Measurements from ENCODE around the gene NUDT21. TPM values are rescaled to one million over a fixed set of nuclear protein-coding genes. Genes with fewer than 3 reads are reported as not detected.
"Not testable (repeated sequence)": the region's sequence is repeated elsewhere in the genome, so short reads cannot be mapped to it uniquely, and the experiment has no call there.

NUDT21 gene
- total RNA-seq: 100 to 1,000 TPM; 234 to 247 (median 245) TPM

DNA sequence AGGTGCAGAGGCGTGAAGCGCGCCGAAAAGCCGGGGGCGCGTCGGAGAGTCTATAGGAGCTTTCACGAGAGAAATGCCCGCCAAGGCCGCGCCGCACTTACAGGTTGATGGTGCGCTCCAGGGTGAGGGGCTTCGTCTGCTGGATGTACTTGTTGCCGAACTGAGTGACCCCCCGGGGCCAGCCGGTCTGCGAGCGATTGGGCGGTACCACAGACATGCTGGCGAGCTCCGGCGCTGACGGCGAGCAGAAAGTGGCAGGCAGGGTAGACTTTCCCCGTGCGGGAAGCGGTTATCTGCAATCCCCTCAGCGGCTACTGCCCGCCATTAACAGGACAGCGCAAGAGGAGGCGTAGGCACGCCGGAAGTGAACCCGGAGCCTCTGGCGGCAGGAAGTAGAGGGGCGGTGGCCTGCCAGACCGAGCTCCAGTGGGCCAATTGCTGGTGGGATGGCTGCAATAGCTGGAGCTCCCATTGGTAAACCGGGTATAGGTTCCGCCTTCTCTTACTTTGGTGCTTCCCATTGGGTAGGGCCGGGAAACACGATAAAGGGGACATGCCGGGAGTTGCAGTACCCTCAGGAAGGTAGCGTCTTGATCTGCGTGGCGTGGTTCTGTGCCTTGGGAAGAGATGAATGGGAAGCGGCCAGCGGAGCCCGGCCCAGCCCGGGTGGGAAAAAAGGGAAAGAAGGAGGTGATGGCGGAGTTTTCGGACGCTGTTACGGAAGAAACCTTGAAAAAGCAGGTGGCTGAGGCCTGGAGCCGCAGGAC is at the start of gene NUDT21, which contains the start of gene OGFOD1:
Gene NUDT21, minus strand, starts transcription at position 347 of the 767 bp plus-strand sequence. Its CDS starts 130 bp downstream, at position 217.
Gene OGFOD1, plus strand, starts transcription at position 569 of the 767 bp plus-strand sequence. Its CDS starts 59 bp downstream, at position 628.
- Mint-ChIP-seq H3K4me1 (ENCODE audit: low read depth) (peaks cover 50% of the 10 kb centered on the region), H3K9me3 (no peaks in the 10 kb centered on the region), H3K36me3 (ENCODE audit: insufficient read depth) (peaks cover 29% of the 10 kb centered on the region), H3K4me3 (peak within 1 kb of the TSS; percentile 98), H3K27me3 (ENCODE audit: low read depth) (no peaks in the 10 kb centered on the region)
- DNase-seq (peak; percentile 84), ATAC-seq (peak; percentile 97 to 98)

DNA sequence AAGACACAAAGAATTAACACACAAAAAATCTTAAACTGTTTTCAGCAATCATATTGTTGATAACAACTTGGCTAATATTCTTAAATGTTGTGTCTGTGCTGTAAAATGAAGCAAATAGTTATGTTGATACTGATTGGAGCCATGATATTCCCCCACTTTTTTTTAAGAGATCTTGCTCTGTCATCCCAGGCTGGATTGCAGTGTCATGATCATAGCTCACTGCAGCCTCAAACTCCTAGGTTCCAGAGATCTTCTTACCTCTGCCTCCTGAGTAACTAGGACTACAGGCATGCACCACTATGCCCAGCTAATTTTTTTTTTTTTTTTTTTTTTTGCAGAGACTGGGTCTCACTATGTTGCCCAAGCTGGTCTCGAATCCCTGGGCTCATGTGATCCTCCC is 42.7 kb upstream of the NUDT21 start:
- Mint-ChIP-seq H3K4me1 (ENCODE audit: low read depth) (no peaks in the 10 kb centered on the region), H3K4me3 (no peak overlapping the region), H3K9me3 (no peaks in the 10 kb centered on the region), H3K36me3 (ENCODE audit: insufficient read depth) (peaks cover 43% of the 10 kb centered on the region), H3K27me3 (ENCODE audit: low read depth) (no peaks in the 10 kb centered on the region)
- DNase-seq: no peak
- ATAC-seq: no peak

DNA sequence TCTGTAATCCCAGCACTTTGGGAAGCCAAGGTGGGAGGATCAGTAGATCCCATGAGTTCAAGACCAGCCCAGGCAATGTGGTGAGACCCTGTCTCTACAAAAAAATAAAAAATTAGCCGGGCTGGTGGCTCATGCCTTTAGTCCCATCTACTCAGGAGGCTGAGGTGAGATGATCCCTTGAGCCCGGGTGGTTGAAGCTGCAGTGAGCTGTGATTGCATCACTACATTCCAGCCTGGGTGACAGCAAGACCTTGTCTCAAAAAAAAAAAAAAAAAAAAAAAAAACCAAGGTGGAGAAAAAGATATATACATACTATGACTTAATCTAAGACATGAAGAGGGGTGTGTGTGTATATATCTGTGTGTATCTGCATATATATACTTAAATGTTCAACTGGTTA is 42.0 kb upstream of the NUDT21 start:
- Mint-ChIP-seq H3K9me3 (no peaks in the 10 kb centered on the region), H3K36me3 (ENCODE audit: insufficient read depth) (peaks cover 36% of the 10 kb centered on the region), H3K4me1 (ENCODE audit: low read depth) (no peaks in the 10 kb centered on the region), H3K27me3 (ENCODE audit: low read depth) (no peaks in the 10 kb centered on the region), H3K4me3 (no peak overlapping the region)
- DNase-seq (no peak), ATAC-seq (no peak)

DNA sequence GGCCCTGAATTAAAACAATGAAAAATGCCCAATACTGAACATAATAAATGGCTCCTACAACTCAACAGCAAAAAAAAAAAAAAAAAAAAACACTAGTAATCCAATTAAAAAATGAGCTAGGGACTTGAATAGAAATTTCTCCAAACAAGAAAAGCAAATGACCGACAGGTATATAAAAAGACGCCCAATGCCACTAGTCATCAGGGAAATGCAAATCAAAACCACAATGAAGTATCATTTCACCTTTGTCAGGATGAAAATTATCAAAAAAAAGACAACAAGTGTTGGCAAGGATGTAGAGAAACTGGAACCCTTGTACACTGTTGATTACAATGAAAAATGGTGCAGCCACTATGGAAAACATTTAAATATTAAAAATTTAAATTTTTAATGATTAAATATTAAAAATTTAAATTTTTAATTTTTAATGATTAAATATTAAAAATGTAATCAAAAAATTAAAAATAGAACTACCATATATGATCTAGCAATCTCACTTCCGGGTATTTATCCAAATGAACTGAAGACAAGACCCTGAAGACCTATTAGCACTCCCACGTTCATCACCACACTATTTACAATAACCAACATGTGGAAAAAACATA is 40.6 kb upstream of the NUDT21 start:
- Mint-ChIP-seq H3K9me3 (no peaks in the 10 kb centered on the region), H3K4me3 (no peak overlapping the region), H3K27me3 (ENCODE audit: low read depth) (no peaks in the 10 kb centered on the region), H3K36me3 (ENCODE audit: insufficient read depth) (peaks cover 27% of the 10 kb centered on the region), H3K4me1 (ENCODE audit: low read depth) (no peaks in the 10 kb centered on the region)
- no peak for ATAC-seq
- DNase-seq: no peak

DNA sequence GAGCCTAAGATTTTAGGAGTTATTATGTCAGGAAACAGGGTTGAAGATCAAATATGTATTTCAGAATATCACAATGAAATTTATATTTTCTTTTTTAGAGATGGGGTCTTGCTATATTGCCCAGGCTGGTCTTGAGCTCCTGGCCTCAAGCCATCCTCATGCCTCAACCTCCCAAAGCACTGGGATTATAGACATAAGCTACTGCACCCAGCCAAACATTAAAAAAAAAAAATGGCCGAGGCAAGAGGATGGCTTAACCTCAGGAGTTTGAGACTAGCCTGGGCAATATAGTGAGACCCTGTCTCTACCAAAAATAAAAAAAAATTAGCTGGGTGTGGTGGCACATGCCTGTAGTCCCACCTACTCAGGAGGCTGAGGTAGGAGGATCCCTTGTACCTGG is 37.7 kb upstream of the NUDT21 start:
- not testable (repeated sequence) for H3K4me1 Mint-ChIP-seq (ENCODE audit: low read depth); H3K27me3 Mint-ChIP-seq (ENCODE audit: low read depth); H3K9me3 Mint-ChIP-seq; H3K4me3 Mint-ChIP-seq; ATAC-seq; DNase-seq
- peaks cover 26% of the 10 kb centered on the region for H3K36me3 Mint-ChIP-seq (ENCODE audit: insufficient read depth)

DNA sequence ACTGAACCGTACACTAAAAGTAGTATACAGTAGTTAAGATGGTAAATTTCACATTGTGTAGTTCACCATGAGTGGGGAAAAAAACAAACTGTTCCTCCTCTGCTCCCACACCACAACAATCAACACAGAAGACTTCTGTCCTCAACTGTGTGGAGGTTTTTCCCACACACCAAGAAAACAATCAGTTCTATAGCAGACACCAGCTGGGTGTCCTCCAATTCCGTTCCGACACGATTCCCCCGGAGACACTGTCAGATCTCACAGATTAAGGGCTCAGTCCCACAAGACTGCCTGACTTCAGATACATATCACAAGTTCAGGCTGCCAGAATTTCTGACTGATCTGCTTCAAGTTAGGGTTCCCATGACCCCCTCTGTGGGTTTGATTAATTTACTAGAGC is 36.9 kb upstream of the NUDT21 start:
- no peak for DNase-seq
- Mint-ChIP-seq H3K4me1 (ENCODE audit: low read depth) (no peaks in the 10 kb centered on the region), H3K27me3 (ENCODE audit: low read depth) (no peaks in the 10 kb centered on the region), H3K9me3 (no peaks in the 10 kb centered on the region), H3K4me3 (no peak overlapping the region), H3K36me3 (ENCODE audit: insufficient read depth) (peaks cover 26% of the 10 kb centered on the region)
- no peak for ATAC-seq

DNA sequence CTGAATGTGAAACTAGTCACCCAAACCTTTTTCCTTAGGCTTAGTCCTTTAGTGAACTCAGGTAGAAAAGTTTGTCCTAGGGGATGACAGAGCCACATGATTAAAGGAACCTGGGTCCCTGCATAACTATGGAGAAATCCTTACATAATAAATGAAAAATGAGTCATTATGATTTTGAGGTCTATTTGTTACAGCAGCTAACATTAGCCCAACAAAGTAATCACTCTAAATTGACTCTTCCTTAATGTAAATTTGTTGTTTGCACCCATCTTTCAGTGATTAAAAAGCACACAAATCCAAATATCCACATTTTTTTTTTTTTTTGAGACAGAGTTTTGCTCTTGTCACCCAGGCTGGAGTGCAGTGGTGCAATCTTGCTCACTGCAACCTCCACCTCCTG is 32.3 kb upstream of the NUDT21 start:
- ATAC-seq: no peak
- no peak overlapping the region for H3K4me3 Mint-ChIP-seq
- no peaks in the 10 kb centered on the region for H3K27me3 Mint-ChIP-seq (ENCODE audit: low read depth)
- H3K4me1 Mint-ChIP-seq (ENCODE audit: low read depth): no peaks in the 10 kb centered on the region
- H3K36me3 Mint-ChIP-seq (ENCODE audit: insufficient read depth): peaks cover 24% of the 10 kb centered on the region
- no peak for DNase-seq
- no peaks in the 10 kb centered on the region for H3K9me3 Mint-ChIP-seq

DNA sequence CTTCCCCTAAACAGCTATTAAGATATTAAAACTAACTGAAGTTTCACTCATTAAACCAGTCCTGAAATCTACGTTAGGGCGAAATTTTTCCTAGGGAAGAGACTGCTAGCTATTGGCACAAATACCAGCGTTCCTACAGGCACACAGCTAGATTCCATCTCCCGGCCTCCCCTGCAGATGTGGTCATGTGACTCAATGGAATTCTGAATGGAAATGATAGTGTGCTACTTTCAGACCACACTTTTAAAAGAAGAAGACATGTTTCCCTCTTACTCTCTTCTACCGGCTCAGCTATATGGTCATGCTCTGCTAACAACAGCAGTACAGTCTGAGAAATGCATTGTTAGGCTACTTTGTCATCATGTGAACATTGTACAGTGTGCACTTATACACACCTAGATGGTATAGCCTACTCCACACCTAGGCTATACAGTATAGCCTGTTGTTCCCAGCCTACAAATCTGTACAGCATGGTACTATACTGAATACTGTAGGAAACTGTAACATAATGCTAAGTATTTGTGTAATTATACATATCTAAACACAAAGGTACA is 31.6 kb upstream of the NUDT21 start:
- H3K4me1 Mint-ChIP-seq (ENCODE audit: low read depth): peaks cover under 1% of the 10 kb centered on the region
- no peak for ATAC-seq
- no peak overlapping the region for H3K4me3 Mint-ChIP-seq
- peaks cover 24% of the 10 kb centered on the region for H3K36me3 Mint-ChIP-seq (ENCODE audit: insufficient read depth)
- no peaks in the 10 kb centered on the region for H3K27me3 Mint-ChIP-seq (ENCODE audit: low read depth)
- no peaks in the 10 kb centered on the region for H3K9me3 Mint-ChIP-seq
- no peak for DNase-seq

DNA sequence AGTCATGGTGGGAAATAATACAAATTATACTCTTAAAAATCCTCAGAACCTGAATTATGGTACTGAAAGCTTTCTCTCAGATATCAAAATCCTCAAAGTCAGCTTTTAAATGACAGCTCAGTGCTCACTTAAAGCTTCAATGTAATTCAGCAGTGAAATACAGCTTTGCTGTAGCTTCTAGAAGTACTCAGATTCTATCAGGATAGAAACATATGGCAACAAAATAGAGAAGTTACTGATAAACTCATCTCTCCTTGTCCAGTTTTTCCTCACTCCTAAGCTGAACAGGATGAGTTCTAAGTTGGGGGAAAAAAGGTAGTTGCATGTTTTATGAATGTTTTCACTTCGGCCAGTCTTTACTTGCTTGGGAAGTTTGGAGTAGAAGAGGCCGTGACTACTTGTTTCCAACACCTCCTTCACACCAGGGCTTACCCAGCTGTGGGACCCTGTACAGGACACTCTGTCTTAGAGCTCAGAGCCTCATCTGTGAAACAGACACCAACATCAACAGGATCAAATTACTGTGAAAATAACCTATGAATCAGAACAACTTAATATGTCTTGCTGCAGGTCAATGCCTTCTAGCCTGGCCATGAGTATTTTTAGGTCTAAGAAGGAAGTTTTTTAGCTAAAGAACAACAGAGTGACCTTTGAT is 30.5 kb upstream of the NUDT21 start:
- no peak overlapping the region for H3K4me3 Mint-ChIP-seq
- peaks cover 32% of the 10 kb centered on the region for H3K36me3 Mint-ChIP-seq (ENCODE audit: insufficient read depth)
- peaks cover 8% of the 10 kb centered on the region for H3K4me1 Mint-ChIP-seq (ENCODE audit: low read depth)
- ATAC-seq (no peak), DNase-seq (no peak)
- H3K9me3 Mint-ChIP-seq: no peaks in the 10 kb centered on the region
- H3K27me3 Mint-ChIP-seq (ENCODE audit: low read depth): no peaks in the 10 kb centered on the region

DNA sequence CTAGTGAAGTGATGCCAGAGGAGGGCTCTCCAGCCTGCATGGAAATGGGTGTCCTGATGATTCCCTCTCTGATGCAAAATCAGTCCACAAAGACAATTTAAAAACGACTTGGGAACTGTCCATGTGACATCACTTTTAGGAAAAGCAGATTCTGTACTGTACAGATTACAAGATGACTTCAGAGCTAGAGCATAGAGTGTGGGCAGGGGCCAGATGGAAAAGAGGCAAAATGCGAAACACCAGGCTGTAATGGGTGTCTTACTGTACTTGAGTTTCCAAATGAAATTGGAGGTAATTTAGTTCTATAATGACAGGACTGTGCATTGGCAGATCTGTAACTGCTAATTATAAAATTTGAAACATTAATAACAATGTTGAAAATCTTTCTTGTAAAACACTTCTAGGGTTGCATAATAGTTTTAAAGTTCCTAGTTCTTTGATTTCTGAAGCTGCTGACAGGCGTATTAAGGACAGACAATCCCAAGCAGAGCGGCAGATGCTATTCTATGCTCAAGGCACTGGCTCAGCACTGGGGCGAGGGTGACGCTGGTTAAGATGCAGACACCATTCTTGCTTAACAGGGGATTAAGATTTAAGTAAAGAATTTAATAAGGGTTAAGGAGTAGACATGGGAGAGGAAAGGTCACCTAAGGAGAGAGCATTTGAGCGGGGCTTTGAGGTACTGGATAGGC is 29.8 kb upstream of the NUDT21 start:
- Mint-ChIP-seq H3K4me1 (ENCODE audit: low read depth) (peaks cover 9% of the 10 kb centered on the region), H3K27me3 (ENCODE audit: low read depth) (no peaks in the 10 kb centered on the region), H3K36me3 (ENCODE audit: insufficient read depth) (peaks cover 31% of the 10 kb centered on the region), H3K9me3 (no peaks in the 10 kb centered on the region), H3K4me3 (no peak overlapping the region)
- no peak for ATAC-seq
- no peak for DNase-seq

DNA sequence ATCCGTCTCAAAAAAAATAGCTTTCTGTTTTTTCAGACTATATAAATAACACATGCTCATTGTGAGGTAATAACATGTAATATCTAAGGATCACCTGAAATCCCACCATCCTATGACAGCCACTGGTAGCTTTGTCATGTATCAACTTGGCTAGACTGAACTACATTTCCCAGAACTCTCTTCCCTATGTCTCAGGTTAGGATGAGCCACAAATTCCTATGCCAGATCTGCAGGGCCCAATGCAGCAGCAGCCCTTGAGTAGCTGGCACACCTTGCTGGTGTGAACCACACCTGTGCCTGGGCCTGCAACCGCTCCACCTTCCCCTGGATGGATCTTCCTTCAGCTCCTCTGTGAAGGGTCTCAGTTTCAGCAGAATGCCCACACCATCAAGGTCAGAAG is 28.3 kb upstream of the NUDT21 start:
- H3K36me3 Mint-ChIP-seq (ENCODE audit: insufficient read depth): peaks cover 37% of the 10 kb centered on the region

DNA sequence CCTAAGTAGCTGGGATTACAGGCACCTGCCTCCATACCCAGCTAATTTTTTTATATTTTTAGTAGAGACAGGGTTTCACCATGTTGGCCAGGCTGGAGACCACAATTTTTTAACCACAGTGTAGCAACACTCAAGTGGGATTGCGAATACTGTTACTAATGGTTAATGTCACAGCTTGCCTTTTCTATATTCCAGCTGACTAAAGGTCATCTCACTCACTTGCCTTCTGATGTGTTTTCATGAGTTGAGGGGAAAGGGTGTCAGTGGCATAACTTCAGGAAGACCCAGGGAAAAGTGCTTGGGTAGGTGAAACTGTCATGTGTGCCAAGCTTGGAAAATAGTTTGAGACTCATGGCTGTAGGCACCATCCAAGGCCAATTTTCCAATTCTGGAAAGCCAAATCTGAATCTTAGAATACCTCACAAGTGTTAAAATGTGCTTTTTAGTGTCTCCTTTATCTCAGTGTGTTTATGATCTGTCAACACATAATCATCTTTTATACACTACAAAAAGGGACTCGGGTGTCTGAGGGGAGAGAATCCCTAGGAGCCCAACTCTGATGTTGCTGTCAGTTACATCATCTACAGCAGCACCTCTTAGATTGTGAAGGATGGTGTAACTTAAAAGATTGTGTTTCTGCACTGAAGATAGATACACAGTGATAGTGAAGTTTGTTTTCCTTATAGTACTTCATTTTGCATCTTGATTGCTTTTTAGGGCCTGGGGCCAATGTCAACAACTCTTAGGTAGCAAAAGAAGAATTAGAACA is 27.3 kb upstream of the NUDT21 start:
- no peaks in the 10 kb centered on the region for H3K9me3 Mint-ChIP-seq
- DNase-seq (no peak), ATAC-seq (no peak)
- H3K4me1 Mint-ChIP-seq (ENCODE audit: low read depth): peaks cover 9% of the 10 kb centered on the region
- H3K4me3 Mint-ChIP-seq: no peak overlapping the region
- H3K27me3 Mint-ChIP-seq (ENCODE audit: low read depth): no peaks in the 10 kb centered on the region
- H3K36me3 Mint-ChIP-seq (ENCODE audit: insufficient read depth): peaks cover 37% of the 10 kb centered on the region

More for the DNA sequence above, 28.3 kb upstream of the NUDT21 start:
- H3K4me1 Mint-ChIP-seq (ENCODE audit: low read depth): peaks cover 9% of the 10 kb centered on the region
- no peaks in the 10 kb centered on the region for H3K27me3 Mint-ChIP-seq (ENCODE audit: low read depth)
- no peak for DNase-seq
- H3K4me3 Mint-ChIP-seq: no peak overlapping the region
- H3K9me3 Mint-ChIP-seq: no peaks in the 10 kb centered on the region
- peak in 1 of 2 donors; percentile 18 for ATAC-seq

DNA sequence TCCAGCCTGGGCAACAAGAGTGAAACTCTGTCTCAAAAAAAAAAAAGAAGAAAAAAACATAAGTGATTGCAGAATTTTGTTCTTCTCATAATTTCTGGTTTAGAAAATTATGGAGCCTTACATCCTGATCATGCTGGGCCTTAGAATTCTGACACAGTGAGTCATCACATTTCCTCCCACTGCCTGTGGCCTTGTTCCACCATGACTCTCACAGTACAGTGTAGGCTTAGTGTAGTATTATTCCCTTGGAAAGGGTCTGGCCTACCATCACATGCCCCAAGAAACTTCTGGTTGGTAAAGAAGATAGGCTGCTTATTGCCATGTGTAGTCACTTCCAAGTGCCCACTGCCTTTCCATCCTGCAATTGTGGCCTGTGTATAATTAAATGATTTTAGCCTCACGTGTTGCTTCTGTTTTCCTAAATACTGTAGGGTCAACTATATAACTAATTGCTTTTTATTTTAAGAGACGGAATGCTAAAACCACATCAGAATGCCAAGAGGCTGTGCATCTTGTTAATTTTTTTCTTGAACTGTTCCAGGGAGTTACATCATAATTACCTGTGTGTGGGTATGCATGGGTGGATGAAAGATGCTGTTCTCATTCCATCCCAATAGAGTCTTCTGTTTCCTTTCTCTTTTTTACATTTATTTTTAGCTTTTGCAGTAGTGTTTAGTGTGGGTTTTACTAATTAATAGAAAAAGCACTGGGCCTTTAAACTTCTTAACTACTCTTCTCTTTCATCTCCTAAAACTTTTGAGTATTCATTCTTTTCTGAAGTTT is 26.2 kb upstream of the NUDT21 start:
- Mint-ChIP-seq H3K27me3 (ENCODE audit: low read depth) (no peaks in the 10 kb centered on the region), H3K9me3 (no peaks in the 10 kb centered on the region), H3K4me3 (no peak overlapping the region), H3K36me3 (ENCODE audit: insufficient read depth) (peaks cover 41% of the 10 kb centered on the region), H3K4me1 (ENCODE audit: low read depth) (peaks cover 9% of the 10 kb centered on the region)
- peak; percentile 77 to 81 for ATAC-seq
- DNase-seq: no peak
